Endothelial cell (in vitro differentiated cells): ENCODE results near the gene MICAL3. TPM values are rescaled to one million over a fixed set of nuclear protein-coding genes. Genes with fewer than 3 reads are reported as not detected.

Experiments used
- DNase-seq: peaks from one replicate; pipeline ENCODE4 v3.0.0; 2021; ENCODE audit warnings: low spot score
- H3K27ac Mint-ChIP-seq: one replicate; pipeline ENCODE4 v1.8.0; 2021; ENCODE audit warnings: mixed read lengths, inconsistent platforms; ENCODE audit not compliant: unreplicated experiment
- H3K27me3 Mint-ChIP-seq: one replicate; pipeline ENCODE4 v1.8.0; 2021; ENCODE audit warnings: mild to moderate bottlenecking, moderate library complexity, mixed read lengths, inconsistent platforms; ENCODE audit not compliant: unreplicated experiment
- H3K36me3 Mint-ChIP-seq: one replicate; pipeline ENCODE4 v1.8.0; 2021; ENCODE audit warnings: mild to moderate bottlenecking, low read depth, mixed read lengths, inconsistent platforms; ENCODE audit not compliant: unreplicated experiment
- H3K4me1 Mint-ChIP-seq: one replicate; pipeline ENCODE4 v1.8.0; 2021; ENCODE audit warnings: mild to moderate bottlenecking, mixed read lengths, inconsistent platforms; ENCODE audit not compliant: unreplicated experiment
- H3K4me3 Mint-ChIP-seq: one replicate; pipeline ENCODE4 v1.8.0; 2021; ENCODE audit warnings: mild to moderate bottlenecking, mixed read lengths, inconsistent platforms; ENCODE audit not compliant: unreplicated experiment
- H3K9me3 Mint-ChIP-seq: one replicate; pipeline ENCODE4 v1.8.0; 2021; ENCODE audit warnings: mixed read lengths, inconsistent platforms; ENCODE audit not compliant: unreplicated experiment
- CTCF ChIP-seq: fragments of 200-600 bp; sonication (generic); IDR thresholded peaks from one replicate; pipeline ENCODE4 v1.5.0; 2021; ENCODE audit warnings: antibody characterized with exemption; ENCODE audit not compliant: unreplicated experiment
- total RNA-seq: library from RNA; stranded (reverse); fragmentation: NEBNext Ultra II Directional; extraction: Animal tissue kit (Norgen Biotek cat#: 25700); gene quantifications from one replicate; pipeline ENCODE4 v1.2.1, GENCODE V29; 2021; ENCODE audit not compliant: unreplicated experiment

The MICAL3 gene
- total RNA-seq, 1 donor from 2014 or later = 54.3 TPM

DNA sequence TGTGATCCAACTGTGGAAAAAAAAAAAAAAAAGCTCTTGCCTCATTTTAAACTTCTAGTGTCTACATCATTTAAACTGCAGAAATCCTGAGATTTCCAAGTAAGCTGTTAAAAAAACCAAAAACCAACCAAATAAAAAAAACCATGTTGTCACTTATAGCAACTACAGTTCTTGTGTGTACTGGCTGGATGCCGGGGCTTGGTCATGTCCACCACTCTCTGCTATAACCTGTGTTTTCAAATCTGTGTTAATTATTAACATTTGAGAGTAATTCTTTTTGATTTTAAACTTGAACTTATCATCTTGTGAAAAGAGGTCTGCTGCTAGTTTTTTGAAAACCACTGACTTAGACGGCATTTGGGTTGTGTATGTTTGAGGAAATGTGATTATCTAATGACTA, 217.9 kb downstream of the MICAL3 start:
- TF ChIP-seq CTCF = no peak
- H3K36me3 Mint-ChIP-seq = peaks cover 32% of the 10 kb centered on the region

DNA sequence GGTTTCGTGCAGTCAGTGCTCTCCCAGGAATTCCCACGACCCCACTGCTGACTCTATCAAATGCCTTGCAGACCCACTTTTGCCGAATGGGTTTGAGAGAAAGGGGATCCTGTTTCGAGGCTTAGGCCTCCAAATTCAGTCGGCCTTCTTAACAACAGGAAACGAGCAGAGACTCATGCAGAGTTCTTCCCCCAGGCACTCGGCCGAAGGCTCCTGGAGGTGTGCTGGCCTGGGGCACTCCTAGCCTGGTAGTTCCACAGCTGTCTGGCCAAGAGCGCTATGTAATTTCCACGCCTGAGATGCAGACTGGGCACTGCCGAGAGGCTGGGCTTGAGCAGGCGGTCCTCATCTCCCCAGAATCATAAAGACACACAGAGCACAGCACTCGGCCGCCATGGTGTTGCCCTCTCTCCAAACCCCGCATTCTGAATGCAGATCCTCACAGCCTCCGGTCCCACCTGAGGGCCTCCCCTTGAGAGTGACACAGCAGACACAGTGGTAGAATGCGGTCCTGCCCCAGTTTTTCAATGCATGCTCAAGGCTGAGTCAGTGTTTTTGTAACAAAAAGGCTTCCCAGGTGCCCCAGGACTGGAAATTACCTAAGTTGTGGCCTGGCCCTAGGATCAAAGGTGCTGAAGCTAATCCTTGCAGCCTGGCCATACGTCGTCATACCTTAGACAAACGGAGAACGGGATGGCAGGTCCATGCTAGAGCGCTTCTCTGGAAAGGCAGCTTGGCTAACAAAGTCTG, 219.9 kb downstream of the MICAL3 start:
- DNase-seq = no peak
- peaks cover 32% of the 10 kb centered on the region for H3K36me3 Mint-ChIP-seq
- H3K27me3 Mint-ChIP-seq = peaks cover 10% of the 10 kb centered on the region
- no peak for TF ChIP-seq CTCF
- H3K9me3 Mint-ChIP-seq = peaks cover 4% of the 10 kb centered on the region
- no peak overlapping the region for H3K27ac Mint-ChIP-seq
- H3K4me3 Mint-ChIP-seq = no peak overlapping the region
- H3K4me1 Mint-ChIP-seq = peaks cover 12% of the 10 kb centered on the region

More for the DNA sequence above, 217.9 kb downstream of the MICAL3 start:
- Mint-ChIP-seq H3K4me1 (peaks cover 9% of the 10 kb centered on the region), H3K27ac (no peak overlapping the region), H3K4me3 (peak overlapping the region; percentile 4), H3K9me3 (peaks cover 4% of the 10 kb centered on the region), H3K27me3 (peaks cover 8% of the 10 kb centered on the region)
- DNase-seq = no peak

- Mint-ChIP-seq H3K27me3 (peaks cover 10% of the 10 kb centered on the region), H3K4me3 (no peak overlapping the region), H3K9me3 (peaks cover 4% of the 10 kb centered on the region), H3K27ac (no peak overlapping the region), H3K36me3 (peaks cover 28% of the 10 kb centered on the region), H3K4me1 (peaks cover 12% of the 10 kb centered on the region)
- TF ChIP-seq CTCF = no peak
- no peak for DNase-seq
Measured at GRCh38 chr22:17803609-17804270, 220.6 kb downstream of the MICAL3 start.

GRCh38 chr22:17802822-17803221, 221.5 kb downstream of the MICAL3 start:
- Mint-ChIP-seq H3K9me3 (peaks cover 4% of the 10 kb centered on the region), H3K4me1 (peaks cover 12% of the 10 kb centered on the region), H3K4me3 (no peak overlapping the region), H3K27ac (no peak overlapping the region), H3K27me3 (peaks cover 10% of the 10 kb centered on the region), H3K36me3 (peaks cover 27% of the 10 kb centered on the region)
- TF ChIP-seq CTCF = no peak
- DNase-seq = no peak

DNA sequence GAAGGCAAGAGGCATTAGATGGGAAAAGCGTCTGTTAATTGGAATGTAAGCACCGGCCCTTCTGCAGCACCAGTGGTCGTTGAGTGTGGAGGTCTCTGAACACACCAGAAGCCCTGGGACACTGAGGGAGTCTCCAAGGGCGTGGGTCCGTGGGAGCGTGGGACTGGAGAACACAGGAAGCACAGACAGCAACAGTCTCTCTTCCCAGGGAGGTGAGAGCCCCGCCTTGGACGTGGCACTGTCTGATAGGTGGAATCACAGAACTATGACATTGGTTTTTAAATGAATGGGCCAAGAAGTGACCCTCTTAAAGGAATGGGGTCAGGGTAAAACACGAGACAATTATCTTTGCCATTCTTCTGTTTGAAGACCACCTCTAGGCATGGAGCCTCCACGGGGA, 221.9 kb downstream of the MICAL3 start:
- Mint-ChIP-seq H3K4me1 (peaks cover 12% of the 10 kb centered on the region), H3K36me3 (peaks cover 23% of the 10 kb centered on the region)

More for the DNA sequence above, 221.9 kb downstream of the MICAL3 start:
- H3K9me3 Mint-ChIP-seq = peaks cover 4% of the 10 kb centered on the region
- DNase-seq = no peak
- H3K4me3 Mint-ChIP-seq = no peak overlapping the region
- no peak for TF ChIP-seq CTCF
- peaks cover 10% of the 10 kb centered on the region for H3K27me3 Mint-ChIP-seq
- no peak overlapping the region for H3K27ac Mint-ChIP-seq
